Posterior vena cava (tissue), 2 donors: ENCODE measurements around the gene MICAL3. TPM values are rescaled to one million over a fixed set of nuclear protein-coding genes. Genes with fewer than 3 reads are reported as not detected.

Experiments used
- DNase-seq: peaks from one replicate; pipeline ENCODE4 v3.0.0-alpha.2; 2020; ENCODE audit warnings: low spot score
- intact Hi-C, 2 donors: fragments of 100-400 bp; cut with DNase I; formaldehyde crosslinking; loops; one replicate each; pipeline versions ENCODE4 v1.14.1 to v1.14.2; 2022 to 2023
- total RNA-seq, 2 donors: library from RNA; stranded (reverse); fragmentation: NEBNext Ultra II Directional; extraction: Animal tissue kit (Norgen Biotek cat#: 25700); gene quantifications; one replicate each; pipeline ENCODE4 v1.2.1, GENCODE V29; 2021
- donor health status: DM: yes; HTN: yes; CAD: no.
- donor health status: DM: yes; HTN: yes; CAD: no.

Gene MICAL3
- total RNA-seq, 2 donors from 2014 or later: 106 to 114 TPM

GRCh38 chr22:17964643-17965042, 59.7 kb downstream of the MICAL3 start:
- intact Hi-C loops: no loop called here
- no peak for DNase-seq

GRCh38 chr22:17964156-17964555, 60.2 kb downstream of the MICAL3 start:
- intact Hi-C loops: no loop called here
- DNase-seq: no peak

- intact Hi-C loops: no loop called here
- DNase-seq: no peak
Observed at GRCh38 chr22:17963015-17963414, 61.3 kb downstream of the MICAL3 start.

GRCh38 chr22:17962168-17962567, 62.2 kb downstream of the MICAL3 start:
- no peak for DNase-seq
- intact Hi-C loops: no loop called here

GRCh38 chr22:17961446-17961729, 63.0 kb downstream of the MICAL3 start:
- no peak for DNase-seq
- intact Hi-C loops: no loop called here

- intact Hi-C loops: no loop called here
- no peak for DNase-seq
Observed at GRCh38 chr22:17960695-17961445, 63.5 kb downstream of the MICAL3 start.

- intact Hi-C loops: no loop called here
- no peak for DNase-seq
Observed at GRCh38 chr22:17960011-17960410, 64.3 kb downstream of the MICAL3 start.

GRCh38 chr22:17958166-17958565, 66.2 kb downstream of the MICAL3 start:
- DNase-seq: no peak
- intact Hi-C loops: no loop called here

GRCh38 chr22:17957693-17958092, 66.7 kb downstream of the MICAL3 start:
- intact Hi-C loops: no loop called here
- no peak for DNase-seq

GRCh38 chr22:17957204-17957603, 67.2 kb downstream of the MICAL3 start:
- no peak for DNase-seq
- intact Hi-C loops: no loop called here

GRCh38 chr22:17956630-17957029, 67.7 kb downstream of the MICAL3 start:
- intact Hi-C loops: no loop called here
- no peak for DNase-seq

- intact Hi-C loops: no loop called here
- no peak for DNase-seq
Observed at GRCh38 chr22:17955590-17956379, 68.6 kb downstream of the MICAL3 start.

- DNase-seq: no peak
Observed at GRCh38 chr22:17954860-17955587, 69.3 kb downstream of the MICAL3 start.

GRCh38 chr22:17954200-17954859, 70.0 kb downstream of the MICAL3 start:
- intact Hi-C loops: no loop called here

More at GRCh38 chr22:17954860-17955587, 69.3 kb downstream of the MICAL3 start:
- intact Hi-C loops: no loop called here

GRCh38 chr22:17953147-17953546, 71.2 kb downstream of the MICAL3 start:
- intact Hi-C loops: no loop called here
- DNase-seq: no peak

More at GRCh38 chr22:17954200-17954859, 70.0 kb downstream of the MICAL3 start:
- no peak for DNase-seq

GRCh38 chr22:17952273-17952801, 72.0 kb downstream of the MICAL3 start:
- intact Hi-C loops: no loop called here
- no peak for DNase-seq

- intact Hi-C loops: no loop called here
- DNase-seq: no peak
Observed at GRCh38 chr22:17951315-17951714, 73.0 kb downstream of the MICAL3 start.

GRCh38 chr22:17950651-17951214, 73.6 kb downstream of the MICAL3 start:
- intact Hi-C loops: no loop called here
- DNase-seq: no peak
